ENCODE measurements around the gene TRIM16. TPM values are rescaled to one million over a fixed set of nuclear protein-coding genes. Genes with fewer than 3 reads are reported as not detected.
"Not testable (repeated sequence)": the region's sequence is repeated elsewhere in the genome, so short reads cannot be mapped to it uniquely, and the experiment has no call there.

The TRIM16 gene
- total RNA-seq, 1 donor from 2014 or later, result 58.3 TPM

GRCh38 chr17:15619331-15620058, 64.6 kb downstream of the TRIM16 start, which contains the start of gene FBXW10B:
TSS of gene FBXW10B (minus strand) at chr17:15619704. CDS start at chr17:15619512, 192 bp downstream.
- DNase-seq (ENCODE audit: low read depth in 2 of 2), result not testable (repeated sequence)

- DNase-seq (ENCODE audit: low read depth in 2 of 2), result not testable (repeated sequence)
Observed at GRCh38 chr17:15616828-15617227, 67.3 kb downstream of the TRIM16 start.

GRCh38 chr17:15615850-15616249, 68.3 kb downstream of the TRIM16 start:
- not testable (repeated sequence) for DNase-seq (ENCODE audit: low read depth in 2 of 2)

- DNase-seq (ENCODE audit: low read depth in 2 of 2), result not testable (repeated sequence)
Observed at GRCh38 chr17:15613111-15613510, 71.0 kb downstream of the TRIM16 start.

GRCh38 chr17:15592960-15593359, 91.2 kb downstream of the TRIM16 start:
- DNase-seq (ENCODE audit: low read depth in 2 of 2), result not testable (repeated sequence)

- not testable (repeated sequence) for DNase-seq (ENCODE audit: low read depth in 2 of 2)
Observed at GRCh38 chr17:15591986-15592385, 92.1 kb downstream of the TRIM16 start.

- DNase-seq (ENCODE audit: low read depth in 2 of 2), result not testable (repeated sequence)
Observed at GRCh38 chr17:15590844-15591243, 93.3 kb downstream of the TRIM16 start.

- not testable (repeated sequence) for DNase-seq (ENCODE audit: low read depth in 2 of 2)
Observed at GRCh38 chr17:15589544-15590536, 94.3 kb downstream of the TRIM16 start.

GRCh38 chr17:15588017-15588416, 96.1 kb downstream of the TRIM16 start:
- DNase-seq (ENCODE audit: low read depth in 2 of 2), result not testable (repeated sequence)

- DNase-seq (ENCODE audit: low read depth in 2 of 2), result not testable (repeated sequence)
Observed at GRCh38 chr17:15583313-15583712, 100.8 kb downstream of the TRIM16 start.

GRCh38 chr17:15581462-15581861, 102.6 kb downstream of the TRIM16 start:
- DNase-seq (ENCODE audit: low read depth in 2 of 2), result not testable (repeated sequence)

Other genes with a start within 250 kb of the TRIM16 start
- 0.64 and 1.3 TPM in 2 replicates for gene CDRT4, start 216.7 kb downstream of the TRIM16 start, total RNA-seq
- gene TVP23C, start 120.8 kb downstream of the TRIM16 start, total RNA-seq, result 9.9 and 10.3 TPM in 2 replicates
- 0.13 TPM in 1 of 2 replicates, not detected in the other for gene FBXW10B, start 64.6 kb downstream of the TRIM16 start, total RNA-seq
- 25.4 and 37.0 TPM in 2 replicates for gene ZNF286A, start 15.4 kb upstream of the TRIM16 start, total RNA-seq
- not detected in 2 replicates for gene TBC1D26, start 48.0 kb upstream of the TRIM16 start, total RNA-seq